NCI-H446 treated with DMSO at 0.1 percent for 48 hours (cell line): ENCODE measurements around the gene PPP1R12A.
"Not testable (repeated sequence)": the region's sequence is repeated elsewhere in the genome, so short reads cannot be mapped to it uniquely, and the experiment has no call there.

ENCODE experiments used
- DNase-seq: peaks from one replicate; lab custom pipeline; 2025; lab: John Stamatoyannopoulos, UW

Gene PPP1R12A

GRCh38 chr12:79891506-79892162, 43.3 kb downstream of the PPP1R12A start:
- DNase-seq: peak; percentile 96

GRCh38 chr12:79887890-79888289, 47.0 kb downstream of the PPP1R12A start:
- no peak for DNase-seq

GRCh38 chr12:79886917-79887519, 47.9 kb downstream of the PPP1R12A start:
- no peak for DNase-seq

- no peak for DNase-seq
Observed at GRCh38 chr12:79885911-79886490, 48.9 kb downstream of the PPP1R12A start.

- no peak for DNase-seq
Observed at GRCh38 chr12:79884401-79885006, 50.4 kb downstream of the PPP1R12A start.

GRCh38 chr12:79883216-79883615, 51.7 kb downstream of the PPP1R12A start:
- no peak for DNase-seq

- no peak for DNase-seq
Observed at GRCh38 chr12:79881351-79881750, 53.5 kb downstream of the PPP1R12A start.

GRCh38 chr12:79878506-79878905, 56.4 kb downstream of the PPP1R12A start:
- not testable (repeated sequence) for DNase-seq

GRCh38 chr12:79877246-79877645, 57.7 kb downstream of the PPP1R12A start:
- DNase-seq: no peak

- no peak for DNase-seq
Observed at GRCh38 chr12:79874665-79875064, 60.2 kb downstream of the PPP1R12A start.

- DNase-seq: no peak
Observed at GRCh38 chr12:79873201-79873600, 61.7 kb downstream of the PPP1R12A start.

GRCh38 chr12:79871621-79872020, 63.3 kb downstream of the PPP1R12A start:
- no peak for DNase-seq

- DNase-seq: no peak
Observed at GRCh38 chr12:79870916-79871315, 64.0 kb downstream of the PPP1R12A start.

GRCh38 chr12:79859646-79860045, 75.3 kb downstream of the PPP1R12A start:
- DNase-seq: no peak

GRCh38 chr12:79858518-79858917, 76.4 kb downstream of the PPP1R12A start:
- DNase-seq: no peak

GRCh38 chr12:79857675-79858074, 77.2 kb downstream of the PPP1R12A start:
- no peak for DNase-seq

GRCh38 chr12:79850610-79851299, 84.1 kb downstream of the PPP1R12A start:
- DNase-seq: no peak

GRCh38 chr12:79848339-79848738, 86.6 kb downstream of the PPP1R12A start:
- no peak for DNase-seq

- DNase-seq: no peak
Observed at GRCh38 chr12:79847417-79847816, 87.5 kb downstream of the PPP1R12A start.

GRCh38 chr12:79844693-79845092, 90.2 kb downstream of the PPP1R12A start:
- DNase-seq: no peak

GRCh38 chr12:79843978-79844377, 90.9 kb downstream of the PPP1R12A start:
- no peak for DNase-seq

GRCh38 chr12:79842630-79843029, 92.3 kb downstream of the PPP1R12A start:
- DNase-seq: no peak

GRCh38 chr12:79841878-79842265, 93.0 kb downstream of the PPP1R12A start:
- no peak for DNase-seq
